GDM1 (cell line): ENCODE results near the gene SYCP2L.
A peak's percentile ranks its signal among the peaks of the same experiment; 100 is the strongest.
"Not testable (repeated sequence)": the region's sequence is repeated elsewhere in the genome, so short reads cannot be mapped to it uniquely, and the experiment has no call there.

ENCODE experiments used
- DNase-seq: peaks from one replicate; lab custom pipeline; 2025; lab: John Stamatoyannopoulos, UW

The SYCP2L gene

DNA sequence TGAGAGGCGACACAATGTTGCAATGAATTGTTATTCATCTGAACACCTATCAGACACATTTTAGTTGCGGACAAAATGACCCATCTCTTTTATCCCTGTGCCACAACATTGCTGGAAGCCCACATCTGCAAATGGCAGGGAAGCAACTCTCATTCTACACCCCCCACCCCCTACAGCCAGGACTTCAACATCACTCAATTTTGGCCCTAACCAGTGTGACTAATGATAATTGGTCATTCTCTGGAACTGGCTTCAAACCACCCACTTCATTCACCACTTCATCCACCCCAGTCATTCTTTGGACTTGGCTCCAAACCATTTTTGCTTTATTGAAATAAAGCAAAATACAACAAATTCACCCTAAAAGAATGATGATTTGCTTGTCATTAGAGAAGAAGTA lies 6.5 kb upstream of the SYCP2L start:
- no peak for DNase-seq

- DNase-seq = not testable (repeated sequence)
Observed at GRCh38 chr6:10882253-10882630, 4.6 kb upstream of the SYCP2L start.

GRCh38 chr6:10882657-10883171 lies 4.1 kb upstream of the SYCP2L start:
- no peak for DNase-seq

- DNase-seq = no peak
Observed at GRCh38 chr6:10883312-10884244, 3.3 kb upstream of the SYCP2L start.

- DNase-seq = no peak
Observed at GRCh38 chr6:10884245-10884972, 2.4 kb upstream of the SYCP2L start.

- DNase-seq = not testable (repeated sequence)
Observed at GRCh38 chr6:10886365-10886690, 524 bp upstream of the SYCP2L start.

DNA sequence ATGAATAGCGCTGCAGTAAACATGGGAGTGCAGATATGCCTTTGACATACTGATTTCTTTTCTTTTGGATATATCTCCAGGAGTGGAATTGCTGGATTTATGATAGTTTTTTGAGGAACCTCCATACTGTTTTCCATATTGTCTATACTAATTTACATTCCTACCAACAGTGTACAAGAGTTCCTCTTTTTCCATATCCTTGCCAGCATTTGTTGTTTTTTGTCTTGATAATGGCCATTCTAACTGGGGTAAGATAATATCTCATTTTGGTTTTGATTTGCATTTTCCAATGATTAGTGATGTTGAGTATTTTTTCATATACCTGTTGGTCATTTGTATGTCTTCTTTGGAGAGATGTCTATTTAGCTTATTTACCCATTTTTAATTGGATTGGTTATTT lies 3.3 kb downstream of the SYCP2L start:
- no peak for DNase-seq

- DNase-seq = no peak
Observed at GRCh38 chr6:10891960-10892359, 5.1 kb downstream of the SYCP2L start.

- DNase-seq = no peak
Observed at GRCh38 chr6:10894958-10895357, 8.1 kb downstream of the SYCP2L start.

- DNase-seq = no peak
Observed at GRCh38 chr6:10896691-10897090, 9.8 kb downstream of the SYCP2L start.

DNA sequence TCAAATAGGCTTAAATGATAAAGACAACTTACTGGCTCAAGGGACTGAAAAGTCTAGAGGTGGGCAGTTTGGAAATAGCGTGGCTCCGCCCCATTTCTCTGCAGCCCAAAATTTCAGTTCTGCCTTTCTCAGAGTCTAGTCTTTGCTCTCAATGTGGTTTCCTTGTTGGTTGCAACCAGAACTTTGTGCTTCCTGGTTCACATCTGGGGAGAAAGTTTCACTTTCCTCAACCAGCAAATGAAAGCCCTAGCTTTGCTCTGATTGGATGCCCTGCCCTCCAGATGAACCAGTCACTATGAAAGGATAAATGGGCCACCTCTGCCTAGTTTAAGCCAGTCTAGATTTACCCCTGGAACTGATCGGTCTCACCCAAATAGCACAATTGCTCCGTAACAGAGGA lies 14.9 kb downstream of the SYCP2L start:
- DNase-seq = no peak

DNA sequence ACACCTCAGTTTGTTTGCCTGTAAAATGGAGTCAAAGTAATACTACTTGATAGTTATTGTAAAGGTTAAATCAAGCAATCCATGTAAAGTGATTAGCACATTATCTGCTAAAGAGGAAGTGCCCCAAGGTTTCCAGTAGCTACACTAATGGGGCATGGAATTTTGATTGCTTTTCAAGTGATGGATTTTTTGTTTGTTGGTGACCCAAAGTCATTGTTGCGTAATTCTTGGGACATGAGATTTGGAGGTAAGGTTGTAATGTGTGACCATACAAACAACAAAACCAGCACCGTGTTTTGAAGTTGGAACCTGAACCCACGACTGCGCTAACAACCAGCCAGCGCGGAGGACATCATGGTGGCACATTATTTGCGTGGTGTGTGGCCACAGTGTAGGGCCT lies 17.2 kb downstream of the SYCP2L start:
- no peak for DNase-seq

DNA sequence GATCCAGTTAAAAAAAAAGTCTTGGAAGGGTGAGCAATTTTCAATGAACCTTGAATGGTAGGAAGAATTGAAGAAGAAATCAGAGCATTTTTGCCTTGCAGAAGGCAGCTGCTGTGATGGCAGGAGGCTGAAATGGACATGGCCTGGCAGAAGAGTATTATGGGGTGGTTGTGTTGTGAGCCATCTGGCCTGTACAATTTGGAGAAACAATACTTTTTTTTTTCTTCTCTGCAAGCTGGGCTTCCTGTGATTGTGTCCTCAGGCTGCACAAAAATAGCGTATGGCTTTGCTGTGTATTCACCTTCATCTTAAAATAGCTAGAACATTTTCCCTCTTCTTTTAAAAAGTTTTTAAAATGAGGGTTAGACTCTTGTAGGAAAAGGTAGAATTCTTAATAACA lies 21.4 kb downstream of the SYCP2L start:
- DNase-seq = no peak

DNA sequence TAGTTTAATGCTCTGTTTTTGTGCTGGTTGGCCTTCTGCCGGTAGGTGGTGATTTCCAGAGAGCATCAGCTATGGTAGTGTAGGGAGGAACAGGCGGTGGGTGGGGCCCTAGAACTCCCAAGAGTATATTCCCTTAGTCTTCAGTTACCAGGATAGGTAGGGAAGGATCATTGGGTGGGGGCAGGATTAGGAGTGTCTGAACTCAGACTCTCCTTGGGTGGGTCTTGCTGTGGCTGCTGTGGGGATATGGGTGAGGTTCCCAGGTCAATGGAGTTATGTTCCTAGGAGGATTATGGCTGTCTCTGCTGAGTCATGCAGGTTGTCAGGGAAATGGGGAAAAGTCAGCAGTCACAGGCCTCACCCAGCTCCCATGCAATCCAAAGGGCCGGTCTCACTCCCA lies 32.7 kb downstream of the SYCP2L start:
- not testable (repeated sequence) for DNase-seq

DNA sequence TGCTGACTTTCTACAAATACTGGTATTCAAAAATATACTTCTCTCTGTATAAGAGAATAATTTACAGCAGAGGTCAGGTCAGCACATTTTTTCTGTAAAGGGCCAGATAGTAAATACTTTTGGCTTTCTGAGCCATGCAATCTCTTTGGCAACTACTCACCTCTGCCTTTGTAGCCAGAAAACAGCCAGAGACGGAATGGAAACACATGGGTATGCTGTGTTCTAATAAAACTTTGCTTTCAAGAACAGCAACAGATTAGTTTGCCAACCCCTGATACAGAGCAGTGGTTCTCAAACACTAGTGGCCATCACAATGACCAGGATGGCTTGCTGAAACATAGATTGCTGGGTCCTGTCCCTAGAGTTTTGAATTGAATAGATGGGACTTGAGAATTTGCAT lies 46.3 kb downstream of the SYCP2L start:
- DNase-seq = no peak

- no peak for DNase-seq
Observed at GRCh38 chr6:10939840-10940239, 53.0 kb downstream of the SYCP2L start.

DNA sequence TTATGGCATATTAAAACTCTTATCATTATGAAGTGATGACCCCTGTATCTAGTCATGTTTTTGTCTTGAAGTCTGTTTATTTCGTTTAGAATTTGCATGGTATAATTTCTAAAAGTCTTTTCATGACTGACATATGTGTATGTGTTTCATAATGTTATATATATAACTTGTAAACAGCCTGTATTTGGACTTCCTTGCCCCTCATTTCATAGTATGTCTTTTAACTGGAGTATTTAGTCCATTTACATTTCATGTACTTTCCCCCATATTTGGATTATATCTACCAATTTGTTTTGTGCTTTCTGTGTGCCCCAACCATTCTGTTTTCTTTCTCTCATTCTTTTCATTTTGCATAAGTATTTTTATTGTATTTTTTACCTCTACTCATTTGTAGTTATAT lies 59.0 kb downstream of the SYCP2L start:
- no peak for DNase-seq

DNA sequence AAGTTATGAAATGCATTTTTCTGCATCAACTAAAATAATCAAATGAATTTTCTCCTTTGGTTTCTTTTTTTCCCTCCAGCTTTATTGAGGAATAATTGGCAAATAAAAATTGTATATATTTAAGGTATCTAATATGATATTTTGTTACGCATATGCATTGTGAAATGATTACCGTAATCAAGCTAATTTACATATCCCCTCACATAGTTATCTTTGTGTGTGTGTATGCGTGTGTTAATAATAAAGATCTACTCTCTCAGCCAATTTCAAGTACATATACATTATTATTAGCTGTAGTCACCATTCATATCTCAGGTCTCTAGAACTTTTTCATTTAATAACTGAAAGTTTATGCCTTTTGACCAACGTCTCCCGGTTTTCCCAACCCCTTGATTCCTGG lies 61.1 kb downstream of the SYCP2L start:
- DNase-seq = no peak

DNA sequence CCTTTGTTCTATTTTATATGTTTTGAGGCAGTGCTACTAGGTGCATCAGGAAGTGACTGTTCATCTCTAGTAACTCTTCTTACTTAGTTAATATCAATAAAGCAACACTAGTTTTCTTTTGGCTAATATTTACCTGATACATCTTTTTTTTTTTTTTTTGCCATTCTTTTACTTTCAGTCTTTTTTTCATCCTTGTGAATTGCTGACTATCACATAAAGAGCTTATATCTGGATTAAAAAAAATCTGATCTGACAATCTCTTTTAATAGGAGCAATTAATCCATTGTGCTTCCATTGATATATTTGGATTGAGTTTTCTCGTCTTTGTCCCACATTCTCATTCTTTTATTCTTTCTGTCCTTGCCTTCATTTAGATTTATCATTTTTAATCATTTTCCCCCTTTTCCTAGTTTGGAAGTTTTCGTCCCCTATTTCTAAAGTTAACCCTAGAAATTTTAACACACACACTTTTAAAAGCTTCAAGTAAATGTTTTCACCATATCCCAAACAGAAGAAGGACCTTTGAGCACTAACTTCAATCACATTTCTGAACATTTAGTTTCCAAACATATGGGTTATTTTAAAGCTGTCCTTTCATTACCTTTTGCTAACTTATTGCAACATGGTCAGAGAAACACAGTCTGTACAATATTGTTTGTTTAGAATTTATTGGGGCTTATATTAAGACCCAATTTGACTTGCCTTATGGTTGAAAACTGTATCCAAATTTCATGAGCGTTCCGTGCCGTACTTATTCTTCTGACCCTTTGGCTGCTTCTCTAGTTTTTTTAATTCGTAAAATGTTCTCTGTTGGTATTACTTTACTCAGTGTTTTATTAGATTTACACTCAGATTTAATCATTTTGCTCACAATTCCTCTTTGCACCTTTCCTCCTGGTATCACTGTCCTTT lies 63.0 kb downstream of the SYCP2L start:
- no peak for DNase-seq

GRCh38 chr6:10951675-10952282 lies 64.9 kb downstream of the SYCP2L start:
- DNase-seq = no peak

DNA sequence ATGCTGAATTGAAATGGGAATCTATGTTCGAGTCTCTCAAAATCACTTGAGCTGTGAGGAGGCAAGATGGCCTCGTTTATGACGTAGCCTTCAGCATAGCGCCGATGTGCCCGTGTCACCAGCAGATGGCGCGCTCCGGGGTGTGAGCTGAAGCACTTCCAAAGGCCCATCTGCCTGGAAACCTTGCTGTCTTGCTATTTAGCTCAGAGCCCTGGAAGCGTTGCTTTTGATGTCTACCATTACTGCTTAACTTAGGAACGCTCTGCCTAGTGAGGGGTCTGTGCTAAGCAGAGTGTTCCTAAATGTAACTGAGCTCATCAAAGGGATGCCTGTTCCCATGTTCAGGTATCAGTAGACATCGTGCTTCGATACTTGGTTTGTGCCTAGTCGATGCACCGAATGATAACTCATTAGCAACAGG lies 67.7 kb downstream of the SYCP2L start:
- peak; percentile 24 for DNase-seq

GRCh38 chr6:10956776-10957175 lies 69.9 kb downstream of the SYCP2L start:
- no peak for DNase-seq
